WTC11 (cell line): ENCODE results near the gene TSR3. TPM values are rescaled to one million over a fixed set of nuclear protein-coding genes. Genes with fewer than 3 reads are reported as not detected.

ENCODE experiments used
- ATAC-seq: fragments of 200-7000 bp; cut with Tn5 transposase; 2 replicates; pipeline ENCODE4 v1.10.0; 2021; ENCODE audit warnings: mild to moderate bottlenecking, moderate library complexity
- CTCF ChIA-PET: fragments of 300-600 bp; sonication (Branson Sonifier 250); formaldehyde crosslinking; loops from one replicate; lab custom pipeline; 2021; ENCODE audit warnings: antibody characterized with exemption; lab: Charles Lee
- POLR2A ChIA-PET: fragments of 350-600 bp; sonication (Branson Sonifier 250); formaldehyde crosslinking; loops from one replicate; lab custom pipeline; 2021; ENCODE audit warnings: antibody characterized with exemption; lab: Charles Lee
- DNase-seq: peaks from one replicate; pipeline ENCODE4 v3.0.0; 2021; ENCODE audit warnings: low spot score
- H3K27ac Mint-ChIP-seq: 2 replicates; pipeline ENCODE4 v1.8.0; 2021; ENCODE audit warnings: mixed read lengths
- H3K27me3 Mint-ChIP-seq: 2 replicates; pipeline ENCODE4 v1.8.0; 2021; ENCODE audit warnings: low read depth, mild to moderate bottlenecking, moderate library complexity, mixed read lengths
- H3K36me3 Mint-ChIP-seq: 2 replicates; pipeline ENCODE4 v1.8.0; 2021; ENCODE audit warnings: mixed read lengths
- H3K4me1 Mint-ChIP-seq: 2 replicates; pipeline ENCODE4 v1.8.0; 2022; ENCODE audit warnings: mixed read lengths
- H3K4me3 Mint-ChIP-seq: 2 replicates; pipeline ENCODE4 v1.8.0; 2021; ENCODE audit warnings: mild to moderate bottlenecking, moderate library complexity, mixed read lengths
- H3K9me3 Mint-ChIP-seq: 2 replicates; pipeline ENCODE4 v1.8.0; 2021; ENCODE audit warnings: mixed read lengths
- CDX4 ChIP-seq: fragments of 250-450 bp; sonication (Bioruptor Pico); IDR thresholded peaks from 2 replicates; pipeline ENCODE4 v1.9.0; 2021; ENCODE audit warnings: moderate library complexity, mild to moderate bottlenecking, inconsistent platforms, borderline replicate concordance
- ETV6 ChIP-seq: sonication (generic); formaldehyde crosslinking; IDR thresholded peaks from 2 replicates; pipeline ENCODE4 v1.8.1; 2022; ENCODE audit warnings: mild to moderate bottlenecking, missing genetic modification reagents
- FOXK1 ChIP-seq: sonication (generic); formaldehyde crosslinking; IDR thresholded peaks from 2 replicates; pipeline ENCODE4 v1.8.0; 2022; ENCODE audit warnings: mild to moderate bottlenecking, moderate library complexity, missing genetic modification reagents
- JAZF1 ChIP-seq: fragments of 250-450 bp; sonication (Bioruptor Pico); IDR thresholded peaks from 2 replicates; pipeline ENCODE4 v1.9.0; 2021; ENCODE audit warnings: moderate library complexity, mild to moderate bottlenecking, inconsistent platforms
- MAX ChIP-seq: sonication (generic); formaldehyde crosslinking; IDR thresholded peaks from 2 replicates; pipeline ENCODE4 v1.8.0; 2022; ENCODE audit warnings: mild to moderate bottlenecking, missing genetic modification reagents
- NFYB ChIP-seq: sonication (generic); formaldehyde crosslinking; conservative IDR thresholded peaks from 2 replicates; pipeline ENCODE4 v1.8.0; 2022; ENCODE audit warnings: low read depth, missing genetic modification reagents
- NR1H2 ChIP-seq: sonication (generic); formaldehyde crosslinking; IDR thresholded peaks from 2 replicates; pipeline ENCODE4 v1.9.0; 2021; ENCODE audit warnings: mild to moderate bottlenecking, moderate library complexity, missing genetic modification reagents
- NR3C1 ChIP-seq: sonication (generic); formaldehyde crosslinking; conservative IDR thresholded peaks from 2 replicates; pipeline ENCODE4 v1.8.1; 2023; ENCODE audit warnings: low read depth, mild to moderate bottlenecking, missing genetic modification reagents
- RELA ChIP-seq: sonication (generic); formaldehyde crosslinking; IDR thresholded peaks from 2 replicates; pipeline ENCODE4 v1.8.1; 2022; ENCODE audit warnings: missing genetic modification reagents, mild to moderate bottlenecking, borderline replicate concordance
- TCF7 ChIP-seq: sonication (generic); formaldehyde crosslinking; IDR thresholded peaks from 2 replicates; pipeline ENCODE4 v1.8.0; 2022; ENCODE audit warnings: mild to moderate bottlenecking, low read depth, missing genetic modification reagents, moderate library complexity
- TEAD1 ChIP-seq: sonication (generic); formaldehyde crosslinking; IDR thresholded peaks from 2 replicates; pipeline ENCODE4 v1.8.0; 2022; ENCODE audit warnings: mild to moderate bottlenecking, missing genetic modification reagents
- ZBTB43 ChIP-seq: sonication (generic); formaldehyde crosslinking; IDR thresholded peaks from 2 replicates; pipeline ENCODE4 v1.8.1; 2023; ENCODE audit warnings: mild to moderate bottlenecking, missing genetic modification reagents
- ZNF232 ChIP-seq: sonication (generic); formaldehyde crosslinking; IDR thresholded peaks from 2 replicates; pipeline ENCODE4 v1.8.0; 2022; ENCODE audit warnings: mild to moderate bottlenecking, missing genetic modification reagents
- total RNA-seq: library from RNA; stranded (reverse); gene quantifications from 3 replicates; pipeline ENCODE4 v1.2.3, GENCODE V29; 2021
- TF ChIP-seq, protein P1 (sequence below): sonication (generic); formaldehyde crosslinking; IDR thresholded peaks from 2 replicates; pipeline ENCODE4 v1.8.1; 2023; ENCODE audit warnings: mild to moderate bottlenecking, missing genetic modification reagents, moderate library complexity
- TF ChIP-seq, protein P2 (sequence below): sonication (generic); formaldehyde crosslinking; conservative IDR thresholded peaks from 2 replicates; pipeline ENCODE4 v1.8.1; 2022; ENCODE audit warnings: mild to moderate bottlenecking, missing genetic modification reagents
- TF ChIP-seq, protein P3 (sequence below): sonication (generic); formaldehyde crosslinking; IDR thresholded peaks from 2 replicates; pipeline ENCODE4 v1.8.0; 2023; ENCODE audit warnings: mild to moderate bottlenecking, missing genetic modification reagents
- TF ChIP-seq, protein P4 (sequence below): sonication (generic); formaldehyde crosslinking; IDR thresholded peaks from 2 replicates; pipeline ENCODE4 v1.8.1; 2023; ENCODE audit warnings: mild to moderate bottlenecking, moderate library complexity, missing genetic modification reagents
- TF ChIP-seq, protein P5 (sequence below): sonication (generic); formaldehyde crosslinking; IDR thresholded peaks from 2 replicates; pipeline ENCODE4 v1.8.1; 2023; ENCODE audit warnings: mild to moderate bottlenecking, missing genetic modification reagents, moderate library complexity
- TF ChIP-seq, protein P6 (sequence below): sonication (generic); formaldehyde crosslinking; IDR thresholded peaks from 2 replicates; pipeline ENCODE4 v1.8.0; 2022; ENCODE audit warnings: mild to moderate bottlenecking, missing genetic modification reagents

The TSR3 gene
- total RNA-seq, 1 experiment from 2014 or later, result 66.3 TPM

DNA sequence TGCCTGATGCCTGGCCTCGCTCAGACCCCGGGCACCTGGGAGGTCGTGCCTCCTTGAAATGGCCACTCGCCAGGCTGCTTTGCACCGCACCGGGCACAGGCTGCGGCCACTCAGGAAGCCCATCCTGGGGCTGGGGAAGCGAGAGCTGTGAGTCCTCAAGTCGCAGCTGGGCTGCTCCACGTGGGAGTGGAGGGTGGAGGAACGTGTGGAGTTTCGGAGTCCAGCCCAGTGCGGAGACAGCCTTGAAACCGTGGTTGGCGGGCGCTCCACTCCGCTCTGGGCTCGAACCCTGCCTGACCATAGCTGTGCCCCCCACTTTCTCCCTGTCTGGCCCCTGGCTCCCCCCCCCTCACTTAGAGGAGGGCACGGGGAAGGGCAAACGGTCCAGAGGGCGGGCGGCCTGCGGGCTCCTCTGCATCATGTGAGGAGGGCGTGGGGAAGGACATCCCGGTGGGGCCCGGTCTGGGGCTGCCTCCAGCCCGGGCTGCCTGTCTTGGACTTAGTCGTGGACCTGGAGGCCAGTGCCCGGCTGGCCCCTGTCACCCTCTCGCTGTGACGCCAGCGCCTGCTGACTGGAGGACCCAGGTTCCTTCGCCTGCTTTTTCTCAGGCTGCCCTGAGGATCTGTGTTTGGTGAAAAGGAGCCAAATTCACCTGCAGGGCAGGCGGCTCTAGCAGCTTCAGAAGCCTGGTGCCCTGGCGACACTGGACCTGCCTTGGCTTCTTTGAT, 39.8 kb downstream of the TSR3 start (continued):
- TF ChIP-seq, protein P1, sequence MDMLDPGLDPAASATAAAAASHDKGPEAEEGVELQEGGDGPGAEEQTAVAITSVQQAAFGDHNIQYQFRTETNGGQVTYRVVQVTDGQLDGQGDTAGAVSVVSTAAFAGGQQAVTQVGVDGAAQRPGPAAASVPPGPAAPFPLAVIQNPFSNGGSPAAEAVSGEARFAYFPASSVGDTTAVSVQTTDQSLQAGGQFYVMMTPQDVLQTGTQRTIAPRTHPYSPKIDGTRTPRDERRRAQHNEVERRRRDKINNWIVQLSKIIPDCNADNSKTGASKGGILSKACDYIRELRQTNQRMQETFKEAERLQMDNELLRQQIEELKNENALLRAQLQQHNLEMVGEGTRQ (CRISPR knock-in tag), result no peak
- no peak for TF ChIP-seq ETV6 (CRISPR knock-in tag)
- TF ChIP-seq, protein P2, sequence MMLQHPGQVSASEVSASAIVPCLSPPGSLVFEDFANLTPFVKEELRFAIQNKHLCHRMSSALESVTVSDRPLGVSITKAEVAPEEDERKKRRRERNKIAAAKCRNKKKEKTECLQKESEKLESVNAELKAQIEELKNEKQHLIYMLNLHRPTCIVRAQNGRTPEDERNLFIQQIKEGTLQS (CRISPR knock-in tag), result no peak
- no peak for TF ChIP-seq ZNF232 (CRISPR knock-in tag)
- TF ChIP-seq, protein P3, sequence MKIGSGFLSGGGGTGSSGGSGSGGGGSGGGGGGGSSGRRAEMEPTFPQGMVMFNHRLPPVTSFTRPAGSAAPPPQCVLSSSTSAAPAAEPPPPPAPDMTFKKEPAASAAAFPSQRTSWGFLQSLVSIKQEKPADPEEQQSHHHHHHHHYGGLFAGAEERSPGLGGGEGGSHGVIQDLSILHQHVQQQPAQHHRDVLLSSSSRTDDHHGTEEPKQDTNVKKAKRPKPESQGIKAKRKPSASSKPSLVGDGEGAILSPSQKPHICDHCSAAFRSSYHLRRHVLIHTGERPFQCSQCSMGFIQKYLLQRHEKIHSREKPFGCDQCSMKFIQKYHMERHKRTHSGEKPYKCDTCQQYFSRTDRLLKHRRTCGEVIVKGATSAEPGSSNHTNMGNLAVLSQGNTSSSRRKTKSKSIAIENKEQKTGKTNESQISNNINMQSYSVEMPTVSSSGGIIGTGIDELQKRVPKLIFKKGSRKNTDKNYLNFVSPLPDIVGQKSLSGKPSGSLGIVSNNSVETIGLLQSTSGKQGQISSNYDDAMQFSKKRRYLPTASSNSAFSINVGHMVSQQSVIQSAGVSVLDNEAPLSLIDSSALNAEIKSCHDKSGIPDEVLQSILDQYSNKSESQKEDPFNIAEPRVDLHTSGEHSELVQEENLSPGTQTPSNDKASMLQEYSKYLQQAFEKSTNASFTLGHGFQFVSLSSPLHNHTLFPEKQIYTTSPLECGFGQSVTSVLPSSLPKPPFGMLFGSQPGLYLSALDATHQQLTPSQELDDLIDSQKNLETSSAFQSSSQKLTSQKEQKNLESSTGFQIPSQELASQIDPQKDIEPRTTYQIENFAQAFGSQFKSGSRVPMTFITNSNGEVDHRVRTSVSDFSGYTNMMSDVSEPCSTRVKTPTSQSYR (CRISPR knock-in tag), result no peak
- TF ChIP-seq, protein P4, sequence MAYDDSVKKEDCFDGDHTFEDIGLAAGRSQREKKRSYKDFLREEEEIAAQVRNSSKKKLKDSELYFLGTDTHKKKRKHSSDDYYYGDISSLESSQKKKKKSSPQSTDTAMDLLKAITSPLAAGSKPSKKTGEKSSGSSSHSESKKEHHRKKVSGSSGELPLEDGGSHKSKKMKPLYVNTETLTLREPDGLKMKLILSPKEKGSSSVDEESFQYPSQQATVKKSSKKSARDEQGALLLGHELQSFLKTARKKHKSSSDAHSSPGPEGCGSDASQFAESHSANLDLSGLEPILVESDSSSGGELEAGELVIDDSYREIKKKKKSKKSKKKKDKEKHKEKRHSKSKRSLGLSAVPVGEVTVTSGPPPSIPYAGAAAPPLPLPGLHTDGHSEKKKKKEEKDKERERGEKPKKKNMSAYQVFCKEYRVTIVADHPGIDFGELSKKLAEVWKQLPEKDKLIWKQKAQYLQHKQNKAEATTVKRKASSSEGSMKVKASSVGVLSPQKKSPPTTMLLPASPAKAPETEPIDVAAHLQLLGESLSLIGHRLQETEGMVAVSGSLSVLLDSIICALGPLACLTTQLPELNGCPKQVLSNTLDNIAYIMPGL (CRISPR knock-in tag), result no peak
- TF ChIP-seq, protein P5, sequence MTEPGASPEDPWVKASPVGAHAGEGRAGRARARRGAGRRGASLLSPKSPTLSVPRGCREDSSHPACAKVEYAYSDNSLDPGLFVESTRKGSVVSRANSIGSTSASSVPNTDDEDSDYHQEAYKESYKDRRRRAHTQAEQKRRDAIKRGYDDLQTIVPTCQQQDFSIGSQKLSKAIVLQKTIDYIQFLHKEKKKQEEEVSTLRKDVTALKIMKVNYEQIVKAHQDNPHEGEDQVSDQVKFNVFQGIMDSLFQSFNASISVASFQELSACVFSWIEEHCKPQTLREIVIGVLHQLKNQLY (CRISPR knock-in tag), result no peak
- TF ChIP-seq NFYB (CRISPR knock-in tag), result no peak
- no peak for TF ChIP-seq NR3C1 (CRISPR knock-in tag)
- TF ChIP-seq TEAD1 (CRISPR knock-in tag), result no peak

DNA sequence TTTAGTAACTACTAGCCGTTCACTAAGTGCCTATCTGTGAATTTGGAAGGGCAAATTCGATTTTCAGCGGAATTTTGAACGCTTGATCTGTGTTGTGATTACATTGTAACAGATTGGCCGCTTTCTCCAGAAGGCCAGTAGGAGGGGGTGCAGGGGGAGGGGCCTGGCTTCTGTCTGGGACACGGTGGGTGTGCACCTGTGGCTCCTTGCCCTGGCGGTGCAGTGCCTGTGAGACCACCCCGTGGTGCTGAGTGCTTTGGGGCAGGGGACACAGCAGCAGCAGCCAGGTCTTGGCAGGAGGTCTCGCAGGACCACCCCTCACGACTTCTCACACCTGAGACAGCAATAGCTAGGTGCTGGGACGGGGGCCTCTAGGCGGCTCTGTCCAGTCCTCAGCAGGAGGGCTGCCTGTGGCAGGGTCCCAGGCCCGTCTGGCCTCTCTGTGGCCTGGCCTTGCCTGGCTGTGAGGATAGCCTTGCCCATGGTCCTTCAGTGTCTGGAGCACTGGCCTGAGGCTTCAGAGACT, 40.4 kb downstream of the TSR3 start:
- Mint-ChIP-seq H3K4me1 (peaks cover 8% of the 10 kb centered on the region), H3K27ac (peak overlapping the region; percentile 89), H3K27me3 (no peaks in the 10 kb centered on the region), H3K36me3 (peaks cover 21% of the 10 kb centered on the region), H3K4me3 (peak overlapping the region; percentile 90), H3K9me3 (no peaks in the 10 kb centered on the region)
- CTCF ChIA-PET, result interaction anchor here (0.5 kb wide), 1 partner anchor 102 kb away, joined by 4 read pairs; no protein-coding TSS in a partner anchor
- ATAC-seq (no peak), DNase-seq (no peak)
- POLR2A ChIA-PET, result no interaction called here
- TF ChIP-seq, protein P6, sequence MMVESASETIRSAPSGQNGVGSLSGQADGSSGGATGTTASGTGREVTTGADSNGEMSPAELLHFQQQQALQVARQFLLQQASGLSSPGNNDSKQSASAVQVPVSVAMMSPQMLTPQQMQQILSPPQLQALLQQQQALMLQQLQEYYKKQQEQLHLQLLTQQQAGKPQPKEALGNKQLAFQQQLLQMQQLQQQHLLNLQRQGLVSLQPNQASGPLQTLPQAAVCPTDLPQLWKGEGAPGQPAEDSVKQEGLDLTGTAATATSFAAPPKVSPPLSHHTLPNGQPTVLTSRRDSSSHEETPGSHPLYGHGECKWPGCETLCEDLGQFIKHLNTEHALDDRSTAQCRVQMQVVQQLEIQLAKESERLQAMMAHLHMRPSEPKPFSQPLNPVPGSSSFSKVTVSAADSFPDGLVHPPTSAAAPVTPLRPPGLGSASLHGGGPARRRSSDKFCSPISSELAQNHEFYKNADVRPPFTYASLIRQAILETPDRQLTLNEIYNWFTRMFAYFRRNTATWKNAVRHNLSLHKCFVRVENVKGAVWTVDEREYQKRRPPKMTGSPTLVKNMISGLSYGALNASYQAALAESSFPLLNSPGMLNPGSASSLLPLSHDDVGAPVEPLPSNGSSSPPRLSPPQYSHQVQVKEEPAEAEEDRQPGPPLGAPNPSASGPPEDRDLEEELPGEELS (CRISPR knock-in tag), result no peak
- TF ChIP-seq CDX4 (CRISPR knock-in tag) (no peak), NR3C1 (CRISPR knock-in tag) (no peak), JAZF1 (CRISPR knock-in tag) (no peak), FOXK1 (CRISPR knock-in tag) (no peak), TCF7 (CRISPR knock-in tag) (no peak), ZBTB43 (CRISPR knock-in tag) (no peak), NR1H2 (CRISPR knock-in tag) (no peak), MAX (CRISPR knock-in tag) (no peak), RELA (no peak)
- TF ChIP-seq, protein P3 (CRISPR knock-in tag), result no peak
